ENCODE measurements around the gene NNT.
"Not testable (repeated sequence)": the region's sequence is repeated elsewhere in the genome, so short reads cannot be mapped to it uniquely, and the experiment has no call there.

Gene NNT

DNA sequence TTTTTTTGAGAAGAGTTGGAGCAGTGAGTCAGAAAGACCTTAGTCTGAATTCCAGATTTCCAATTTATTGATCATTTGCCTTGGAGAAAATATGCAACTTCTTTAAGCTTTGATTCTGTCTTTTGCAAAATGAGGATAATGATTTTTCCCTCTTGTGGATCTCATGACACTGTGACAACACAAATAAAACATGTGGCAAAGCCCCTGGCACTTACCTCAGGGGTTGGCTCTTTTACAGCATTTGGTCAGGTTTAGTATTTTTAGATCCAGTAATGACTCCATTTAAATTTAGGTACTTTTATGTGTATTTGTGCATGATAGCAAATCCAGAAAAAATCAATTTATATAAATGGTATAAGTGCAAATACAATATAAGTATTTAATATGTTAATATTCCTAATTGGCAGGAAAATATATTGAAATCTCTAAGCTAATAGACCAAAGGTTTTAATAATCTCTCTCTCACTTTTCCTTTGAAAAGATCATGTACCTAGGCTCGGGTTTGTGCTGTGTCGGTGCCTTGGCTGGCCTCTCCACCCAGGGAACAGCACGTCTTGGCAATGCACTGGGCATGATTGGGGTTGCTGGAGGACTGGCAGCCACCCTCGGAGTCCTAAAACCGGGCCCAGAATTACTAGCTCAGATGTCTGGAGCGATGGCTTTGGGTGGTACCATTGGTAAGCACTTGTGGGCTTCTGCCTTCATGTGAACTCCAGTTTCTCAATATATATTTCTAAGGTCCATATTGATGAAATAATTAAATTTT, 49.7 kb downstream of the NNT start:
- no peak for FAIRE-seq
- no peak for TF ChIP-seq POLR2AphosphoS5 (IDR thresholded peaks at IDR 0.05; ENCODE audit: low read depth, low read length)
- no peak for TF ChIP-seq TAF1 (IDR thresholded peaks at IDR 0.05; ENCODE audit: borderline replicate concordance, low read depth, low read length)
- no peak for TF ChIP-seq POLR2A (IDR thresholded peaks at IDR 0.05; ENCODE audit: low read depth, low read length)
- no peak for DNase-seq (ENCODE audit: insufficient read length)

DNA sequence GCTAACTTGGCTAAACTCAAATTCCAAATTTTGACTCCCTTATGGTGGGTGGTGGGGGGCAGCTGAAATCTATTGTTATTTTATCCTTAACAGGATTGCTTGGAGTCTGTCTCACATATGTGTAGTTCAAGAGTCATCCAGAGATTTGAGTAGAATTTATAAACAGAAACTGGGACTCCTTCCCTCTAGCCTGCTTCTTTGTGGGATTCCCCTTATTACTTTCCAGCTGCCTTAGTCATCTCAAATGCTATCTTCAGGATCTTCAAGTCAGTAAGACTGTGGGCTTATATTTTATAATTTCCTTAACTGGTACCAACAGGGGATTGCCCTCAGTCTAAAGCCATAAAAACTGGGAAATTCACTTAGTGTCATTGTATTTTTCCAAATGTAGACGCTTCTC, 55.5 kb downstream of the NNT start:
- DNase-seq (ENCODE audit: insufficient read length) = no peak
- TF ChIP-seq POLR2A (IDR thresholded peaks at IDR 0.05; ENCODE audit: low read depth, low read length) (no peak), POLR2AphosphoS5 (IDR thresholded peaks at IDR 0.05; ENCODE audit: low read depth, low read length) (no peak), TAF1 (IDR thresholded peaks at IDR 0.05; ENCODE audit: borderline replicate concordance, low read depth, low read length) (no peak)
- no peak for FAIRE-seq

- TF ChIP-seq TAF1 (IDR thresholded peaks at IDR 0.05; ENCODE audit: borderline replicate concordance, low read depth, low read length) = no peak
- no peak for TF ChIP-seq POLR2AphosphoS5 (IDR thresholded peaks at IDR 0.05; ENCODE audit: low read depth, low read length)
- no peak for TF ChIP-seq POLR2A (IDR thresholded peaks at IDR 0.05; ENCODE audit: low read depth, low read length)
- FAIRE-seq (no peak), DNase-seq (ENCODE audit: insufficient read length) (no peak)
Measured at GRCh38 chr5:43659075-43659474, 56.1 kb downstream of the NNT start.

- DNase-seq (ENCODE audit: insufficient read length) = no peak
- no peak for FAIRE-seq
- TF ChIP-seq POLR2AphosphoS5 (IDR thresholded peaks at IDR 0.05; ENCODE audit: low read depth, low read length) (no peak), TAF1 (IDR thresholded peaks at IDR 0.05; ENCODE audit: borderline replicate concordance, low read depth, low read length) (no peak), POLR2A (IDR thresholded peaks at IDR 0.05; ENCODE audit: low read depth, low read length) (no peak)
Measured at GRCh38 chr5:43661102-43661501, 58.1 kb downstream of the NNT start.

DNA sequence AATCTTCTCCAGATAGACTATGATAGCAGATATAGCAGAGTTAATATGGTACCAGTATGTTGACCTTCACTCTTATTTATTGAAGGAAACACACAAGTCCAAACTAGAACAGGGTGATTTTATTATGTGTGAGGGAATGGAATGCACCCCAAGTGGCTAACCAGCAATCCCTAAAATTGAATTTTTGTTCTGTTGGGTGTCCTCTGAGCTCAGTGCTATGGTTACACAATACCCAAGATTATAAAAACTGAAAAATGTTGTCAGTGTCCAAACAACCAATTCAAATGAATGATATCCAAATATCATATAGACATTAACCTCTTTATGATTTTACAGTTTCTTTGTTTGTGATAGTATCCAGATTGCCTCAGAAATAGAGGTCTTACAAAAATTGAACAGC, 60.9 kb downstream of the NNT start:
- TF ChIP-seq POLR2AphosphoS5 (IDR thresholded peaks at IDR 0.05; ENCODE audit: low read depth, low read length) (no peak), TAF1 (IDR thresholded peaks at IDR 0.05; ENCODE audit: borderline replicate concordance, low read depth, low read length) (no peak), POLR2A (IDR thresholded peaks at IDR 0.05; ENCODE audit: low read depth, low read length) (no peak)
- no peak for FAIRE-seq

DNA sequence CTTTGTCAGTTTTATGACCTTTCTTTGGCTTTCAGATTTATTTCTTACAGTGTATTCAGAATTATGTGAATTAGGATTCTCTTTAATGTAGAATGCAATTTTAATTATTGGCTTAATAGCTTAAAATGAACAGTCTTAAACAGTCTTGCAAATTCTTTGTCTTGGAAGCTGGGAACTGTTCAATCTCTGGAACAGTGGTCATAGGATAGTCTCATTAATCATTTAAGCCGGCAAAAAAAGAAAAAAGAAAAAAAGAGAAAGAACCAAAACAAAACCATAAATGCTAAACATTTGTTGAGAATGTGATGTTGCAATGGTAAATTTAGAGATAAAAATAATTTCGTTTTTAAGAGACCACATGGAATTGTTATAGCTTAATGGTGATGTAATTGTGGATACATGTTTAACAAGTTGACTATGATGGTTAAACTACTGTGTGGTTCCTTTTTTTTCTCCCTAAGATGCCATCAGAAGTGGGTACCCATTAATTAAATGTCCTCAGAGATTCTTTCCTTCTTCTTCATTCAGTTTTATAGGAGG, 61.6 kb downstream of the NNT start:
- DNase-seq (ENCODE audit: insufficient read length) (no peak), FAIRE-seq (no peak)
- TF ChIP-seq TAF1 (IDR thresholded peaks at IDR 0.05; ENCODE audit: borderline replicate concordance, low read depth, low read length) = no peak
- TF ChIP-seq POLR2A (IDR thresholded peaks at IDR 0.05; ENCODE audit: low read depth, low read length) = no peak
- no peak for TF ChIP-seq POLR2AphosphoS5 (IDR thresholded peaks at IDR 0.05; ENCODE audit: low read depth, low read length)

More for the DNA sequence above, 60.9 kb downstream of the NNT start:
- DNase-seq (ENCODE audit: insufficient read length) = no peak

- not testable (repeated sequence) for DNase-seq (ENCODE audit: insufficient read length); FAIRE-seq
Measured at GRCh38 chr5:43665749-43666148, 62.8 kb downstream of the NNT start.

GRCh38 chr5:43666728-43667127, 63.7 kb downstream of the NNT start:
- FAIRE-seq; DNase-seq (ENCODE audit: insufficient read length): not testable (repeated sequence)

GRCh38 chr5:43667379-43667778, 64.4 kb downstream of the NNT start:
- not testable (repeated sequence) for DNase-seq (ENCODE audit: insufficient read length); FAIRE-seq

DNA sequence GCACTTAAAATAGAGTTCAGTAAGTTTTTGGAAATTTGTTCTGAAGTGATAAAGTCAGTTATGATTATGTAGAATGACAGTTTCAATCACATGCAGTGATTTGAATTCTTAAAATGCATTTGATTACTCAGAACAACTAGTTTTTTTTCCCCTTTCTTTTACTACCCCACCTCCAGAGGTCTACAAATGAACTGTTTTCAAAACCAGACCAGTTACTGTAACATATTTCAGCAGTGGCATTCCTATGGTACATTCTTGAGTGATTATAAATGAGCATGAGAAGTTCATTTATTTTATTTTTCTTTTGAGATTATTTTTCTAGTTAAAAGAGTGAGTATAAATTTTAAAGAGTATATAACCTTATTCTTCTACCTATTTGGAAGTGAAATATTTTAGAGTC, 71.6 kb downstream of the NNT start:
- DNase-seq (ENCODE audit: insufficient read length) (no peak), FAIRE-seq (no peak)
- TF ChIP-seq POLR2A (IDR thresholded peaks at IDR 0.05; ENCODE audit: low read depth, low read length) (no peak), POLR2AphosphoS5 (IDR thresholded peaks at IDR 0.05; ENCODE audit: low read depth, low read length) (no peak), TAF1 (IDR thresholded peaks at IDR 0.05; ENCODE audit: borderline replicate concordance, low read depth, low read length) (no peak)

GRCh38 chr5:43675357-43675756, 72.4 kb downstream of the NNT start:
- FAIRE-seq (no peak), DNase-seq (ENCODE audit: insufficient read length) (no peak)
- no peak for TF ChIP-seq TAF1 (IDR thresholded peaks at IDR 0.05; ENCODE audit: borderline replicate concordance, low read depth, low read length)
- no peak for TF ChIP-seq POLR2A (IDR thresholded peaks at IDR 0.05; ENCODE audit: low read depth, low read length)
- no peak for TF ChIP-seq POLR2AphosphoS5 (IDR thresholded peaks at IDR 0.05; ENCODE audit: low read depth, low read length)

- no peak for FAIRE-seq
- TF ChIP-seq TAF1 (IDR thresholded peaks at IDR 0.05; ENCODE audit: borderline replicate concordance, low read depth, low read length) = no peak
- no peak for TF ChIP-seq POLR2AphosphoS5 (IDR thresholded peaks at IDR 0.05; ENCODE audit: low read depth, low read length)
- TF ChIP-seq POLR2A (IDR thresholded peaks at IDR 0.05; ENCODE audit: low read depth, low read length) = no peak
- no peak for DNase-seq (ENCODE audit: insufficient read length)
Measured at GRCh38 chr5:43676083-43676840, 73.3 kb downstream of the NNT start.
